H1 (cell line): ENCODE measurements around the gene AGFG1. TPM values are rescaled to one million over a fixed set of nuclear protein-coding genes. Genes with fewer than 3 reads are reported as not detected.

Experiments used
- CTCF ChIA-PET: fragments of 300-600 bp; sonication (Branson Sonifier 250); formaldehyde crosslinking; loops from one replicate; lab custom pipeline; 2021; ENCODE audit not compliant: partially characterized antibody; lab: Charles Lee
- POLR2A ChIA-PET: fragments of 300-600 bp; sonication (Branson Sonifier 250); formaldehyde crosslinking; loops from one replicate; lab custom pipeline; 2021; ENCODE audit warnings: inconsistent platforms; ENCODE audit not compliant: partially characterized antibody; lab: Charles Lee
- DNase-seq, 2 experiments: peaks; one replicate each; pipeline versions ENCODE4 v3.0.0 to v3.0.0-alpha.2; 2010 to 2022; ENCODE audit warnings: low spot score in 2 of 2, low read depth in 1 of 2, mixed read lengths in 1 of 2
- FAIRE-seq: peaks from 2 replicates; lab custom pipeline; 2011; peaks lifted over from hg19 to GRCh38; lab: Jason Lieb, UNC
- H2AFZ ChIP-seq: 2 replicates; pipeline ENCODE4 v1.8.1; 2012; ENCODE audit warnings: low read length, inconsistent platforms
- H2AK5ac ChIP-seq: 2 replicates; pipeline ENCODE4 v1.6.1; 2013; ENCODE audit warnings: low read depth, low read length
- H2BK120ac ChIP-seq: replicated peaks from 2 replicates; pipeline ENCODE3; 2013; ENCODE audit warnings: low read depth, low read length, inconsistent platforms
- H2BK12ac ChIP-seq: 2 replicates; pipeline ENCODE4 v1.6.1; 2013; ENCODE audit warnings: low read depth, low read length
- H2BK15ac ChIP-seq: 2 replicates; pipeline ENCODE4 v1.6.1; 2013; ENCODE audit warnings: low read length
- H2BK20ac ChIP-seq: 2 replicates; pipeline ENCODE4 v1.6.1; 2013; ENCODE audit warnings: low read length
- H2BK5ac ChIP-seq: 2 replicates; pipeline ENCODE4 v1.6.1; 2013; ENCODE audit warnings: low read depth, low read length
- H3K14ac ChIP-seq: 2 replicates; pipeline ENCODE4 v1.6.1; 2013; ENCODE audit warnings: inconsistent platforms; ENCODE audit not compliant: insufficient read length
- H3K18ac ChIP-seq: 2 replicates; pipeline ENCODE4 v1.6.1; 2013; ENCODE audit warnings: low read length; ENCODE audit errors: extremely low read depth
- H3K23ac ChIP-seq: 2 replicates; pipeline ENCODE4 v1.6.1; 2013; ENCODE audit warnings: inconsistent platforms; ENCODE audit not compliant: insufficient read length
- H3K23me2 ChIP-seq: 2 replicates; pipeline ENCODE4 v1.6.1; 2013; ENCODE audit warnings: low read depth, low read length
- H3K27ac ChIP-seq: 2 replicates; pipeline ENCODE4 v1.6.1; 2011; ENCODE audit warnings: low read depth, low read length, inconsistent platforms
- H3K27me3 ChIP-seq, 4 experiments: replicated peaks in 1 of 4; 1 replicate in 1 of 4; 2 replicates in 3 of 4; pipeline versions ENCODE4 v1.6.1 to v1.8.1; 2011 to 2013; ENCODE audit warnings: low read length in 3 of 4, mild to moderate bottlenecking in 3 of 4, inconsistent platforms in 2 of 4, mixed read lengths in 2 of 4, moderate library complexity in 1 of 4; ENCODE audit not compliant: control insufficient read depth in 3 of 4, insufficient read depth in 3 of 4; ENCODE audit errors: extremely low read depth in 1 of 4
- H3K36me3 ChIP-seq, 4 experiments: 2 replicates each; pipeline versions ENCODE4 v1.6.1 to v1.8.1; 2011 to 2013; ENCODE audit warnings: mild to moderate bottlenecking in 4 of 4, low read length in 3 of 4, moderate library complexity in 2 of 4, control low read depth in 1 of 4, inconsistent platforms in 1 of 4; ENCODE audit not compliant: insufficient read depth in 4 of 4, control insufficient read depth in 2 of 4
- H3K4ac ChIP-seq: replicated peaks from 2 replicates; pipeline ENCODE3; 2013; ENCODE audit warnings: low read length, low read depth, mixed read lengths, inconsistent platforms; ENCODE audit not compliant: insufficient read length
- H3K4me1 ChIP-seq, 4 experiments: replicated peaks in 1 of 4; 1 replicate in 1 of 4; 2 replicates in 3 of 4; pipeline versions ENCODE4 v1.6.1 to v1.8.1; 2011 to 2013; ENCODE audit warnings: low read length in 3 of 4, inconsistent platforms in 2 of 4, mixed read lengths in 1 of 4; ENCODE audit not compliant: insufficient read depth in 4 of 4, control insufficient read depth in 3 of 4
- H3K4me2 ChIP-seq, 2 experiments: 2 replicates each; pipeline versions ENCODE4 v1.6.1 to v1.8.1; 2011 to 2013; ENCODE audit warnings: low read depth in 2 of 2, low read length in 2 of 2, control low read depth in 1 of 2, inconsistent platforms in 1 of 2, mild to moderate bottlenecking in 1 of 2; ENCODE audit not compliant: insufficient read depth in 1 of 2
- H3K4me3 ChIP-seq, 4 experiments: fragments of 200-600, 300-600 bp in 1 of 4; sonication (generic), shearing (Covaris generic), sonication (Bioruptor Twin) in 1 of 4; 2 replicates each; pipeline versions ENCODE4 v1.5.1 to v1.8.1; 2011 to 2016; ENCODE audit warnings: low read length in 4 of 4, low read depth in 3 of 4, control low read depth in 2 of 4, inconsistent platforms in 2 of 4, mild to moderate bottlenecking in 2 of 4, mixed read lengths in 1 of 4, moderate library complexity in 1 of 4; ENCODE audit not compliant: insufficient read depth in 2 of 4; ENCODE audit errors: extremely low read depth in 1 of 4
- H3K56ac ChIP-seq: replicated peaks from 2 replicates; pipeline ENCODE3; 2013; ENCODE audit warnings: low read depth, mild to moderate bottlenecking, mixed read lengths, low read length, inconsistent platforms; ENCODE audit not compliant: insufficient read length
- H3K79me1 ChIP-seq: 2 replicates; pipeline ENCODE4 v1.6.1; 2013; ENCODE audit warnings: low read depth, low read length, control low read depth
- H3K79me2 ChIP-seq, 2 experiments: 2 replicates each; pipeline versions ENCODE4 v1.6.1 to v1.8.1; 2012 to 2013; ENCODE audit warnings: low read length in 2 of 2, mild to moderate bottlenecking in 2 of 2, inconsistent platforms in 1 of 2; ENCODE audit not compliant: insufficient read depth in 2 of 2, control insufficient read depth in 1 of 2
- H3K9ac ChIP-seq, 4 experiments: replicated peaks in 1 of 4; 1 replicate in 1 of 4; 2 replicates in 3 of 4; pipeline versions ENCODE4 v1.6.1 to v1.8.1; 2011 to 2013; ENCODE audit warnings: low read depth in 3 of 4, low read length in 3 of 4, control low read depth in 2 of 4, mild to moderate bottlenecking in 2 of 4, moderate library complexity in 2 of 4, inconsistent platforms in 1 of 4; ENCODE audit errors: extremely low read depth in 1 of 4
- H3K9me3 ChIP-seq, 2 experiments: 2 replicates each; pipeline versions ENCODE4 v1.6.1 to v1.8.1; 2012 to 2013; ENCODE audit warnings: mild to moderate bottlenecking in 2 of 2, moderate library complexity in 2 of 2, control low read depth in 1 of 2, inconsistent platforms in 1 of 2, low read depth in 1 of 2, low read length in 1 of 2, mixed read lengths in 1 of 2; ENCODE audit not compliant: insufficient read depth in 2 of 2
- H4K20me1 ChIP-seq, 2 experiments: replicated peaks in 1 of 2; 2 replicates each; pipeline versions ENCODE3 to v1.8.1; 2011 to 2013; ENCODE audit warnings: inconsistent platforms in 2 of 2, low read length in 2 of 2, mild to moderate bottlenecking in 1 of 2; ENCODE audit not compliant: insufficient read depth in 2 of 2, control insufficient read depth in 1 of 2
- H4K5ac ChIP-seq: 2 replicates; pipeline ENCODE4 v1.6.1; 2013; ENCODE audit warnings: low read length, low read depth, mixed read lengths, inconsistent platforms; ENCODE audit not compliant: insufficient read length
- H4K8ac ChIP-seq: 2 replicates; pipeline ENCODE4 v1.8.0; 2013; ENCODE audit warnings: mild to moderate bottlenecking, moderate library complexity, low read length, inconsistent platforms; ENCODE audit not compliant: insufficient read depth; ENCODE audit errors: extremely low read depth
- H4K91ac ChIP-seq: replicated peaks from 2 replicates; pipeline ENCODE3; 2013; ENCODE audit warnings: low read length, mixed read lengths, inconsistent platforms; ENCODE audit not compliant: insufficient read length
- CTCF ChIP-seq, 3 experiments: IDR thresholded peaks; 1 replicate in 2 of 3; 2 replicates in 1 of 3; pipeline versions ENCODE4 v1.5.1 to v1.6.1; 2011; ENCODE audit warnings: low read length in 3 of 3, mild to moderate bottlenecking in 3 of 3, inconsistent platforms in 2 of 3, low read depth in 1 of 3, moderate library complexity in 1 of 3; ENCODE audit not compliant: insufficient read depth in 1 of 3; ENCODE audit errors: control extremely low read depth in 1 of 3
- GABPA ChIP-seq: IDR thresholded peaks from 2 replicates; pipeline ENCODE4 v1.6.1; 2011; ENCODE audit warnings: mild to moderate bottlenecking, low read length, moderate library complexity, borderline replicate concordance; ENCODE audit not compliant: insufficient read depth
- RXRA ChIP-seq: IDR thresholded peaks from 2 replicates; pipeline ENCODE4 v1.6.1; 2011; ENCODE audit warnings: low read depth, mild to moderate bottlenecking, low read length, moderate library complexity; ENCODE audit not compliant: insufficient read depth
- WGBS, 2 experiments: shearing (Covaris generic) in 1 of 2; methylation state at CpG; one replicate each; pipeline versions ENCODE4 v1.1.6 to v1.1.7; 2013 to 2015; ENCODE audit warnings: low lambda C conversion rate in 2 of 2, mixed read lengths in 2 of 2, inconsistent platforms in 1 of 2, low coverage in 1 of 2, missing lambda C conversion rate in 1 of 2; ENCODE audit not compliant: insufficient replicate concordance in 2 of 2, insufficient coverage in 1 of 2, insufficient read length in 1 of 2; ENCODE audit errors: extremely low coverage in 1 of 2, missing lambda C conversion rate in 1 of 2; 5-methylcytosine and 5-hydroxymethylcytosine counted together
- polyA plus RNA-seq, 7 experiments: library from polyadenylated mRNA; depleted of rRNA in 3 of 7; stranded (reverse) in 5 of 7; unstranded in 2 of 7; fragments of >200 nt in 5 of 7; fragments of 200-250 nt in 2 of 7; gene quantifications; 1 replicate in 5 of 7; 2 replicates in 1 of 7; 4 replicates in 1 of 7; pipeline versions ENCODE4 v1.2.1 to v1.2.3, GENCODE V29; 2011 to 2013; ENCODE audit warnings: missing spikeins in 2 of 7, mixed read lengths in 2 of 7
- total RNA-seq: library from RNA; stranded (reverse); fragmentation: NEBNext Ultra II Directional; extraction: Animal tissue kit (Norgen Biotek cat#: 25700); gene quantifications from 2 replicates; pipeline ENCODE4 v1.2.1, GENCODE V29; 2021

The AGFG1 gene
- total and polyA plus RNA-seq, 2 of the 8 experiments (the other 6 are each of a cell fraction or from before 2014, with no cell fraction given) = 102 to 147 TPM

- Histone ChIP-seq H3K4me3 (no peak overlapping the region), H3K9ac (no peak overlapping the region), H3K23ac (no peak overlapping the region), H3K9me3 (no peaks in the 10 kb centered on the region; a peak in 1 of 4 replicates), H3K4me1 (no peaks in the 10 kb centered on the region), H2BK120ac (no peak overlapping the region), H4K91ac (no peak overlapping the region), H2BK20ac (no peak overlapping the region), H3K14ac (no peak overlapping the region), H3K79me2 (no peaks in the 10 kb centered on the region; a peak in 1 of 4 replicates), H2AFZ (no peak overlapping the region), H2BK12ac (no peak overlapping the region), H3K27ac (no peak overlapping the region), H4K8ac (no peak overlapping the region), H3K79me1 (no peaks in the 10 kb centered on the region), H3K27me3 (no peaks in the 10 kb centered on the region), H4K20me1 (no peaks in the 10 kb centered on the region)
- CTCF ChIA-PET = interaction anchor here (1.2 kb wide), 1 partner anchor 8 kb away, joined by 4 read pairs; no protein-coding TSS in a partner anchor
- POLR2A ChIA-PET = no interaction called here
- DNase-seq (no peak), FAIRE-seq (no peak)
- 97% methylated on average over 8 of the region's 8 CpGs; no CpG with 5 or more reads in 1 of the 2 experiments for whole genome bisulfite sequencing, 2 experiments
- TF ChIP-seq GABPA (no peak), RXRA (no peak), CTCF (IDR thresholded peaks at IDR 0.05; ENCODE audit: control extremely low read depth in 1 of 3, insufficient read depth in 1 of 3, low read depth in 1 of 3, low read length in 3 of 3) (no peak)
- TF ChIP-seq, all 59 proteins: peak for 0
- Histone ChIP-seq H2BK15ac (no peak overlapping the region), H3K18ac (no peak overlapping the region), H3K23me2 (no peaks in the 10 kb centered on the region), H4K5ac (no peak overlapping the region), H3K4me2 (no peak overlapping the region), H2AK5ac (no peak overlapping the region), H3K36me3 (peaks cover 6 to 56% (median 27%) of the 10 kb centered on the region in 4 experiments; a peak in 7 of 8 replicates), H2BK5ac (no peak overlapping the region), H3K4ac (no peak overlapping the region), H3K56ac (no peak overlapping the region)
These were observed 67.6 kb downstream of the AGFG1 start for GRCh38 chr2:227539465-227539956.
